ENCODE data around the gene ARPC1B. TPM values are rescaled to one million over a fixed set of nuclear protein-coding genes. Genes with fewer than 3 reads are reported as not detected.
"Not testable (repeated sequence)": the region's sequence is repeated elsewhere in the genome, so short reads cannot be mapped to it uniquely, and the experiment has no call there.

The ARPC1B gene
- 631 TPM for polyA plus RNA-seq (2012; ENCODE audit: low read depth, missing spikeins)

DNA sequence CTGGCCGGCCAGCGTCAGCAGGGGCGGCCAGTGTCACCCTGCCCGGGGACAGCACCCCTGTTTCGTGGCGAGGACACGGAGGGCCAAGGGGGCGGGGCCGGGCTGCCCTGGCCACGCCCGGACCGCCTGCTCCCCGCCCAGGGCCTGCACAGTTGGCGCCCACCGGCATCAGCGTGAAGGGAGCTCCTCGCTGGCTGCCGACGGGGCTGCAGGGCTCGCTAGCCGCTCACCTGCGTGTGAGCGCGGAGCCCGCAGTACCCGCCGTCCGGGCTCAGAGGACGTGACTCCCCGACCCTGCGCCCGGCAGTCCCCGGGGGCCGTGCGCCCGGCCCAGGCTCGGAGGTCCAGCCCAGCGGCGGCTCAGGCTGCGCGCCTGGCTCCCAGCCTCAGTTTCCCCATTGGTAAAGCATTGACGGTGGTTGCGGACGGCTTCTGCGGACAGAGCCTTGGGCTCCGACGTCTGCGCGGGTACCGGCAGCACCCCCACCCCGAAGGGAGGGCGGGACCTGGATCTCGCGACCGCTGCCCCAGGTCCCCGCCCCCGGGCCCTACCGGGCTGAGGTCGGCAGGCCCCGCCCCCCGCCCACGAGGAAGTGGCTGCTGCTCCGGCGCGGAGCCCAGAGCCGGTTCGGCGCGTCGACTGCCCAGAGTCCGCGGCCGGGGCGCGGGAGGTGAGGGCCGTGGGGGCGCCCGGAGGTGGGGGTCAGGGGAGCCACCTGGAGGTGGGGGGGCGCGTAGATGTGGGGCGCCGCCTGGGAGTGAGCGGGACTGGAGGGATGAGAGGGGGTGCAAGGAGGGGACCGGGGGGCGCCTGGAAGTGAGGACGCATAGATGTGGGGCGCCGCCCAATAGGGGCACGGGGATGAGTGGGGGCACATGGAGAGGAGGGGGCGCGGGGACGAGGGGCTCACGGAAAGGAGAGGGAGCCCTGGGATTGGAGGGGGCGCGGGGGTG, at the start of gene ARPC1B:
TSS of gene ARPC1B (plus strand) at position 620 of the 954 bp plus-strand sequence. CDS start 10,985 bp downstream, outside the sequence.
- peak; percentile 97 for DNase-seq (ENCODE audit: insufficient read length, low spot score)
- FAIRE-seq: peak; percentile 77
- TF ChIP-seq POLR2A (IDR thresholded peaks at IDR 0.05; ENCODE audit: low read depth, low read length) (0 out of 2 replicates have a peak, but pooled peaks have one; percentile 3), POLR2AphosphoS5 (IDR thresholded peaks at IDR 0.05; ENCODE audit: low read depth, low read length) (peak; percentile 29; the same call in 1 of the 2 replicates), PAX5 (IDR thresholded peaks at IDR 0.05; ENCODE audit: insufficient read depth, low read length, severe bottlenecking) (peak; percentile 22), TAF1 (IDR thresholded peaks at IDR 0.05; ENCODE audit: low read depth, low read length) (peak; percentile 69), SPI1 (IDR thresholded peaks at IDR 0.05; ENCODE audit: low read depth, low read length) (0 out of 2 replicates have a peak, but pooled peaks have one; percentile 3), POU2F2 (IDR thresholded peaks at IDR 0.05; ENCODE audit: low read depth, low read length) (no peak)

DNA sequence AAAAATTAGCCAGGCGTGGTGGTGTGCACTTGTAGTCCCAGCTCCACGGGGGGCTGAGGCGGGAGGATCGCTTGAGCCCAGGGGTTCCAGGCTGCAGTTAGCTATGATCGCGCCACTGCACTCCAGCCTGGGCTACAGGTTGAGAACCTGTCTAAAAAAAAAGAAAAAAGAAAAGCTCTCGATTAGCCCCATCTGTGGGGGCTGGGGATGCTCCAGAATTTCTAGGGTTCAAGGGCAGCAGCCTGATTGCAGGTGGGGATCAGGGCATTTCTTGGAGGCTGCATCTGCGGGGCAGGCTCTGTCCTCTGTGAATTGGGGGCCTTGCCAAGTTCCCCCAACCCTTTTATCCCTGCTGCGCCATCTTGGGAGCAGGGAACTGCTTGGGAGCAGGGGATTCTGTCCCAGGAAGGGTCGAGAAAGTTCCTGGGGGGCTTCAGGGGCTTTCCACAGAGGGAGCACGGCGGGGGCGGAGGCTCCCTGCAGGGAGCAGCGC, 49.5 kb upstream of the ARPC1B start:
- TF ChIP-seq POLR2A (IDR thresholded peaks at IDR 0.05; ENCODE audit: low read depth, low read length): no peak
- no peak for TF ChIP-seq SPI1 (IDR thresholded peaks at IDR 0.05; ENCODE audit: low read depth, low read length)
- no peak for TF ChIP-seq PAX5 (IDR thresholded peaks at IDR 0.05; ENCODE audit: insufficient read depth, low read length, severe bottlenecking)
- TF ChIP-seq POLR2AphosphoS5 (IDR thresholded peaks at IDR 0.05; ENCODE audit: low read depth, low read length): no peak
- TF ChIP-seq TAF1 (IDR thresholded peaks at IDR 0.05; ENCODE audit: low read depth, low read length): no peak
- TF ChIP-seq POU2F2 (IDR thresholded peaks at IDR 0.05; ENCODE audit: low read depth, low read length): no peak
- FAIRE-seq: no peak
- DNase-seq (ENCODE audit: insufficient read length, low spot score): no peak

GRCh38 chr7:99325592-99326407, 48.7 kb upstream of the ARPC1B start, which contains the start of gene ARPC1A:
TSS of gene ARPC1A (plus strand) at chr7:99325898. CDS start at chr7:99333354, 7,456 bp downstream.
- peak; percentile 96 for TF ChIP-seq POLR2A (IDR thresholded peaks at IDR 0.05; ENCODE audit: low read depth, low read length)
- TF ChIP-seq TAF1 (IDR thresholded peaks at IDR 0.05; ENCODE audit: low read depth, low read length): peak; percentile 87
- peak; percentile 29; the same call in 1 of the 2 replicates for TF ChIP-seq SPI1 (IDR thresholded peaks at IDR 0.05; ENCODE audit: low read depth, low read length)
- TF ChIP-seq POU2F2 (IDR thresholded peaks at IDR 0.05; ENCODE audit: low read depth, low read length): peak; percentile 30; the same call in 1 of the 2 replicates
- no peak for TF ChIP-seq PAX5 (IDR thresholded peaks at IDR 0.05; ENCODE audit: insufficient read depth, low read length, severe bottlenecking)
- TF ChIP-seq POLR2AphosphoS5 (IDR thresholded peaks at IDR 0.05; ENCODE audit: low read depth, low read length): peak; percentile 97
- DNase-seq (ENCODE audit: insufficient read length, low spot score): peak; percentile 96
- FAIRE-seq: peak; percentile 98

DNA sequence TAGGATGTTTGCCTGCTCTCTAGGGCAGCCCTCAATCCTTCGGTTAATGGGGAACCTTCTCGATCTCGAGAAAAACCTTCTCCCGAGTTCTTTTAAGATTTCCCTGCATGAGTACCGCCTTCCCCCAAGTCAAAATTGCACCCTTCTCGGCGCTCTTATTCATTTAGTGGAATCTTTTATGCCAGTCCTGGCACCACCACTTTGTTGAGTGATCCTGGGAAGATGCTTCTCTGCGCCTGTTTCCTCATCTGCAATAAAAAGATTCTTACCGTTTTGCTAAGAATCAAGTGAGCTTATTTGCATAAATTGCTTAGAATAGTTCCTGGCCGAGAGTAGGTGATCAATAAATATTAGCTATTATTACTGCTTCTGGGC, 48.1 kb upstream of the ARPC1B start:
- DNase-seq (ENCODE audit: insufficient read length, low spot score) (no peak), FAIRE-seq (no peak)
- TF ChIP-seq POLR2AphosphoS5 (IDR thresholded peaks at IDR 0.05; ENCODE audit: low read depth, low read length): no peak
- no peak for TF ChIP-seq SPI1 (IDR thresholded peaks at IDR 0.05; ENCODE audit: low read depth, low read length)
- TF ChIP-seq PAX5 (IDR thresholded peaks at IDR 0.05; ENCODE audit: insufficient read depth, low read length, severe bottlenecking): no peak
- no peak for TF ChIP-seq POU2F2 (IDR thresholded peaks at IDR 0.05; ENCODE audit: low read depth, low read length)

DNA sequence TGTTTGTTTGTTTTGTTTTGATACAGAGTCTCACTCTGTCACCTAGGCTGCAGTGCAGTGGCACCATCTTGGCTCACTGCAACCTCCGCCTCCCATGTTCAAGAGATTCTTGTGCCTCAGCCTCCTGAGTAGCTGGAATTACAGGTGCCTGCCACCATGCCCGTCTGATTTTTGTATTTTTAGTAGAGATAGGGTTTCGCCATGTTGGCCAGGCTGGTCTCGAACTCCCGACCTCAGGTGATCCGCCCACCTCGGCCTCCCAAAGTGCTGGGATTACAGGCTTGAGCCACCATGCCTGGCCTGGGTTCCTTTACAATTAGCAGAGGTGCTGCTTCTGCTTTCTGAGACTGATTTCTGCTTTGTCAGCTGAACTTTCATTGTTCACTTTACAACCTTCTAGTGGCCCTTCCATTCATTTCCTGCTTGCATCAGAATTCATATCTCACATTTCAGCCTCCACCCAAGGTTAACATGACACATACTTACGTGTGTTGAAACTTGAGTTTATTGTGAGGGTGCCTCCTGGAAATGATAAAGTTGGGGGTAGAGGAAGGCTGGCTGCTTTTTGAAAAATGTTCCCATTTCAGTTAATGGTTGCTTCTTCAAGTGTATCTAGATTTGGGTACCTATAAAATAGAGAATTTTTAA, 44.1 kb upstream of the ARPC1B start:
- not testable (repeated sequence) for FAIRE-seq; DNase-seq (ENCODE audit: insufficient read length, low spot score)

- TF ChIP-seq POLR2A (IDR thresholded peaks at IDR 0.05; ENCODE audit: low read depth, low read length) (no peak), PAX5 (IDR thresholded peaks at IDR 0.05; ENCODE audit: insufficient read depth, low read length, severe bottlenecking) (no peak), POLR2AphosphoS5 (IDR thresholded peaks at IDR 0.05; ENCODE audit: low read depth, low read length) (no peak), SPI1 (IDR thresholded peaks at IDR 0.05; ENCODE audit: low read depth, low read length) (no peak), POU2F2 (IDR thresholded peaks at IDR 0.05; ENCODE audit: low read depth, low read length) (no peak), TAF1 (IDR thresholded peaks at IDR 0.05; ENCODE audit: low read depth, low read length) (no peak)
- FAIRE-seq (no peak), DNase-seq (ENCODE audit: insufficient read length, low spot score) (no peak)
These were observed 43.5 kb upstream of the ARPC1B start for GRCh38 chr7:99331002-99331401.

GRCh38 chr7:99339595-99339994, 34.9 kb upstream of the ARPC1B start:
- FAIRE-seq (no peak), DNase-seq (ENCODE audit: insufficient read length, low spot score) (no peak)

GRCh38 chr7:99340659-99341058, 33.9 kb upstream of the ARPC1B start:
- TF ChIP-seq SPI1 (IDR thresholded peaks at IDR 0.05; ENCODE audit: low read depth, low read length) (no peak), PAX5 (IDR thresholded peaks at IDR 0.05; ENCODE audit: insufficient read depth, low read length, severe bottlenecking) (no peak), POU2F2 (IDR thresholded peaks at IDR 0.05; ENCODE audit: low read depth, low read length) (no peak), POLR2AphosphoS5 (IDR thresholded peaks at IDR 0.05; ENCODE audit: low read depth, low read length) (no peak), TAF1 (IDR thresholded peaks at IDR 0.05; ENCODE audit: low read depth, low read length) (no peak), POLR2A (IDR thresholded peaks at IDR 0.05; ENCODE audit: low read depth, low read length) (no peak)
- FAIRE-seq (no peak), DNase-seq (ENCODE audit: insufficient read length, low spot score) (no peak)

More at GRCh38 chr7:99339595-99339994, 34.9 kb upstream of the ARPC1B start:
- TF ChIP-seq POU2F2 (IDR thresholded peaks at IDR 0.05; ENCODE audit: low read depth, low read length): no peak

Measured in GM12891 (cell line).